DND-41 (cell line): Measurements from ENCODE around the gene HEYL.

Experiments used
- CTCF ChIP-seq: IDR thresholded peaks from 2 replicates; pipeline ENCODE4 v1.5.1; 2012; ENCODE audit warnings: borderline replicate concordance, low read length, moderate library complexity, mild to moderate bottlenecking; ENCODE audit not compliant: poor library complexity, severe bottlenecking; ENCODE audit errors: extremely low read depth
- EZH2 ChIP-seq: IDR thresholded peaks from 3 replicates; pipeline ENCODE4 v1.6.1; 2012; ENCODE audit warnings: borderline replicate concordance, low read depth, mild to moderate bottlenecking, moderate library complexity, low read length, inconsistent platforms; ENCODE audit not compliant: severe bottlenecking

- TF ChIP-seq CTCF: no peak
- TF ChIP-seq EZH2: no peak
These were observed 38.2 kb upstream of the HEYL start for GRCh38 chr1:39677645-39678044.
